ENCODE results near the gene UROC1. TPM values are rescaled to one million over a fixed set of nuclear protein-coding genes. Genes with fewer than 3 reads are reported as not detected.

UROC1 gene
- total RNA-seq, 2 donors from 2014 or later, result not detected

DNA sequence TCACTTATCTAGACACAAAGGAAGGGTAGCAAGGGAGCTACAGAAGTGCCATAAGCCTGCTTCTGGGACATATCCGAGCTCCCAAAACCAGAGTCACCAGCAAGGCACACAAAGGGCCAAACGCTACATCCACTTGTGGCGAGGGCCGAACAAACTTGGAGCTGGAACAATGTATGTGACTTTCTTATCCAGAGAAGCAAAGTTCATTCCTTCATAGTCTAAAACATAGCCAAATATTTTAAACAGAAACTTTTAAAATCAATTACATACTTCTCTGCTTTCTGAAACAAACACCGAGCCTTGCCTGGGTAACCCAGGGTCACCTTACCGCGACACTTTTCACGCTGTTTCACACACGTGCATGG lies 57.8 kb downstream of the UROC1 start:
- H3K4me1 ChIP-seq, result peaks cover 0 to 25% of the 10 kb centered on the region in 2 donors
- no peaks in the 10 kb centered on the region for H3K9me3 ChIP-seq
- H3K27ac ChIP-seq, result no peak overlapping the region
- TF ChIP-seq, protein P1, sequence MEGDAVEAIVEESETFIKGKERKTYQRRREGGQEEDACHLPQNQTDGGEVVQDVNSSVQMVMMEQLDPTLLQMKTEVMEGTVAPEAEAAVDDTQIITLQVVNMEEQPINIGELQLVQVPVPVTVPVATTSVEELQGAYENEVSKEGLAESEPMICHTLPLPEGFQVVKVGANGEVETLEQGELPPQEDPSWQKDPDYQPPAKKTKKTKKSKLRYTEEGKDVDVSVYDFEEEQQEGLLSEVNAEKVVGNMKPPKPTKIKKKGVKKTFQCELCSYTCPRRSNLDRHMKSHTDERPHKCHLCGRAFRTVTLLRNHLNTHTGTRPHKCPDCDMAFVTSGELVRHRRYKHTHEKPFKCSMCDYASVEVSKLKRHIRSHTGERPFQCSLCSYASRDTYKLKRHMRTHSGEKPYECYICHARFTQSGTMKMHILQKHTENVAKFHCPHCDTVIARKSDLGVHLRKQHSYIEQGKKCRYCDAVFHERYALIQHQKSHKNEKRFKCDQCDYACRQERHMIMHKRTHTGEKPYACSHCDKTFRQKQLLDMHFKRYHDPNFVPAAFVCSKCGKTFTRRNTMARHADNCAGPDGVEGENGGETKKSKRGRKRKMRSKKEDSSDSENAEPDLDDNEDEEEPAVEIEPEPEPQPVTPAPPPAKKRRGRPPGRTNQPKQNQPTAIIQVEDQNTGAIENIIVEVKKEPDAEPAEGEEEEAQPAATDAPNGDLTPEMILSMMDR (IDR thresholded peaks at IDR 0.05), result no peak
- H3K36me3 ChIP-seq, result peaks cover 86% of the 10 kb centered on the region
- no peak overlapping the region for H3K4me3 ChIP-seq
- H3K27me3 ChIP-seq, result no peaks in the 10 kb centered on the region
- no peak for DNase-seq (ENCODE audit: low spot score)

GRCh38 chr3:126459111-126459762 lies 58.3 kb downstream of the UROC1 start:
- Histone ChIP-seq H3K4me1 (peaks cover 0 to 25% of the 10 kb centered on the region in 2 donors), H3K36me3 (peaks cover 85% of the 10 kb centered on the region), H3K27me3 (no peaks in the 10 kb centered on the region), H3K9me3 (no peaks in the 10 kb centered on the region), H3K4me3 (no peak overlapping the region), H3K27ac (no peak overlapping the region)
- no peak for DNase-seq (ENCODE audit: low spot score)
- TF ChIP-seq, protein P1 (IDR thresholded peaks at IDR 0.05), result no peak

DNA sequence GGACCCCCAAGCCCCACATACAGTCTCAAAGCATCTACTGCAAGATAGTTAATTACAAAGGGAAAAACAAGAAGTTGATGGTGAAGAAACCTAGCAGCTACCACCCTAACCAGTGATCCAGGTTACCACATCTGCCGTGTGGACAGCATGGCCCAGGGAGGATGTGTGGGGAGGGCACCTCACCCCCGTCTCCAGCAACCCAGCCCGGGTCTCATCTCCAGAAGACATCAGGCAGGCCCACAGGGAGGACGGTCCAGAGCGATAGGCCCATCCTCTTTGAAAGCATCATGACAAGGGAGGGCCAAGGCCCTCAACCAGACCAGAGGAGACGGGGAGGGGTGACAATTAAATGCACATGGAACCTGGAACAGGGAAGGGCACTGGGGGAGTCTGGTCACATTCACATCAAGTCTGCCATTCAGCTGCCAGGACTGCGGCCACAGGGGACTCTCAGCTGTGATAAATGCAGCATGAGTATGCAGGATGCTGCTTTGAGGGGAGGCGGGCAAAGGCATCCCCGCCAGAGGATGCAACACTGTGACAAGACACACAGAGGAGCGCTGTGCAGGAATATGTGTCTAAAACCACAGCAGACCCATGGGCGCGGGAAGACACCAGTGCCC lies 60.7 kb downstream of the UROC1 start:
- no peak overlapping the region for H3K27ac ChIP-seq
- TF ChIP-seq, protein P1 (IDR thresholded peaks at IDR 0.05), result no peak

GRCh38 chr3:126456211-126456610 lies 61.4 kb downstream of the UROC1 start:
- Histone ChIP-seq H3K4me1 (peaks cover 0 to 10% of the 10 kb centered on the region in 2 donors), H3K36me3 (peaks cover 72% of the 10 kb centered on the region), H3K27ac (no peak overlapping the region), H3K9me3 (no peaks in the 10 kb centered on the region), H3K4me3 (no peak overlapping the region), H3K27me3 (no peaks in the 10 kb centered on the region)
- TF ChIP-seq, protein P1 (IDR thresholded peaks at IDR 0.05), result no peak
- DNase-seq (ENCODE audit: low spot score), result no peak

More for the DNA sequence above, 60.7 kb downstream of the UROC1 start:
- no peak for DNase-seq (ENCODE audit: low spot score)
- H3K4me1 ChIP-seq, result peaks cover 0 to 17% of the 10 kb centered on the region in 2 donors
- no peak overlapping the region for H3K4me3 ChIP-seq
- no peaks in the 10 kb centered on the region for H3K9me3 ChIP-seq
- peaks cover 72% of the 10 kb centered on the region for H3K36me3 ChIP-seq
- H3K27me3 ChIP-seq, result no peaks in the 10 kb centered on the region

- Histone ChIP-seq H3K9me3 (no peaks in the 10 kb centered on the region), H3K4me1 (peaks cover 0 to 10% of the 10 kb centered on the region in 2 donors), H3K27ac (no peak overlapping the region), H3K4me3 (no peak overlapping the region), H3K36me3 (peaks cover 70% of the 10 kb centered on the region), H3K27me3 (no peaks in the 10 kb centered on the region)
- TF ChIP-seq, protein P1 (IDR thresholded peaks at IDR 0.05), result no peak
- DNase-seq (ENCODE audit: low spot score), result no peak
These were observed 63.0 kb downstream of the UROC1 start for GRCh38 chr3:126454437-126455198.

All from right atrium auricular region (tissue), 2 donors.